GM18951 (cell line): ENCODE results near the gene RNASE8.

Experiments used
- POLR2A ChIP-seq: IDR thresholded peaks from 4 replicates; pipeline ENCODE4 v1.6.1; 2011; ENCODE audit warnings: mild to moderate bottlenecking; ENCODE audit not compliant: insufficient read length, insufficient read depth; ENCODE audit errors: extremely low read depth
- in situ Hi-C: fragments of 300-500 bp; cut with MboI; formaldehyde crosslinking; loops from one replicate; pipeline ENCODE4 v1.12.0; 2022; ENCODE audit warnings: low sequenced_read_pairs, mixed read lengths, inconsistent platforms; ENCODE audit not compliant: unreplicated experiment

RNASE8 gene

GRCh38 chr14:21100931-21101330 lies 43.3 kb downstream of the RNASE8 start, which contains the start of gene TMEM253:
TSS of gene TMEM253 (plus strand) at chr14:21101066. CDS start at chr14:21101344, 278 bp downstream.
- in situ Hi-C loops, result no loop called here
- TF ChIP-seq POLR2A, result no peak

- in situ Hi-C loops, result no loop called here
These were observed 44.3 kb downstream of the RNASE8 start for GRCh38 chr14:21101802-21102413.

GRCh38 chr14:21102521-21103410 lies 45.1 kb downstream of the RNASE8 start:
- TF ChIP-seq POLR2A, result no peak
- in situ Hi-C loops, result no loop called here

More at GRCh38 chr14:21101802-21102413, 44.3 kb downstream of the RNASE8 start:
- no peak for TF ChIP-seq POLR2A

- no peak for TF ChIP-seq POLR2A
- in situ Hi-C loops, result no loop called here
These were observed 45.7 kb downstream of the RNASE8 start for GRCh38 chr14:21103411-21103709.

- in situ Hi-C loops, result no loop called here
- TF ChIP-seq POLR2A, result peak; percentile 91
These were observed 46.3 kb downstream of the RNASE8 start for GRCh38 chr14:21103710-21104447.

GRCh38 chr14:21104448-21105060 lies 46.9 kb downstream of the RNASE8 start:
- in situ Hi-C loops, result no loop called here
- no peak for TF ChIP-seq POLR2A

GRCh38 chr14:21105095-21105494 lies 47.5 kb downstream of the RNASE8 start:
- TF ChIP-seq POLR2A, result no peak
- in situ Hi-C loops, result no loop called here

GRCh38 chr14:21106176-21106497 lies 48.5 kb downstream of the RNASE8 start:
- in situ Hi-C loops, result no loop called here
- TF ChIP-seq POLR2A, result no peak

GRCh38 chr14:21106498-21107282 lies 49.1 kb downstream of the RNASE8 start:
- in situ Hi-C loops, result no loop called here
- no peak for TF ChIP-seq POLR2A

- in situ Hi-C loops, result no loop called here
- TF ChIP-seq POLR2A, result no peak
These were observed 49.7 kb downstream of the RNASE8 start for GRCh38 chr14:21107283-21107800.
